ENCODE results near the gene HTR2C. TPM values are rescaled to one million over a fixed set of nuclear protein-coding genes. Genes with fewer than 3 reads are reported as not detected.
"Not testable (repeated sequence)": the region's sequence is repeated elsewhere in the genome, so short reads cannot be mapped to it uniquely, and the experiment has no call there.

Gene HTR2C
- total and polyA plus RNA-seq, 2 of the 13 experiments (the other 11 are each of a cell fraction or from before 2014, with no cell fraction given): 0.01 TPM; not detected in 1

DNA sequence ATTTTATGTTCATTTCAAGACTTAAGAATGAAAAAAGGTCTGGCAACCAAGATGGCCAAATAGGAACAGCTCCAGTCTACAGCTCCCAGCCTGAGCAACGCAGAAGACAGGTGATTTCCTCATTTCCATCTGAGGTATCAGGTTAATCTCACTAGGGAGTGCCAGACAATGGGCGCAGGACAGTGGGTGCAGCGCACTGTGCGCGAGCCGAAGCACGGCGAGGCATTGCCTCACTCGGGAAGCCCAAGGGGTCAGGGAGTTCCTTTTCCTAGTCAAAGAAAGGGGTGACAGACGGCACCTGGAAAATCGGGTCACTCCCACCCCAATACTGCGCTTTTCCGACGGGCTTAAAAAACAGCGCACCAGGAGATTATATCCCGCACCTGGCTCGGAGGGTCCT, 116.6 kb downstream of the HTR2C start:
- in situ Hi-C loops (cut with HindIII; ENCODE audit: extremely low pct_ligation_motif_present, low pct_unique_long_range_greater_than_20kb); H3K79me2 ChIP-seq (ENCODE audit: insufficient read depth, low read length); intact Hi-C loops (cut with micrococcal nuclease; ENCODE audit: unreplicated experiment); H3K9me3 ChIP-seq (ENCODE audit: low read length); CTCF ChIA-PET (ENCODE audit: low intra/inter-chr PET ratio, low total read pairs); H3K4me3 ChIP-seq (replicated peaks in 1 of 3; ENCODE audit: insufficient read depth in 1 of 3, low read depth in 2 of 3, low read length in 3 of 3); H3K27ac ChIP-seq (ENCODE audit: extremely low read length, insufficient read depth, low read length); H2AFZ ChIP-seq (ENCODE audit: low read length); FAIRE-seq; DNase-seq (ENCODE audit: low spot score); H3K36me3 ChIP-seq (replicated peaks in 1 of 2; ENCODE audit: control insufficient read depth in 1 of 2, insufficient read depth in 2 of 2, low read length in 2 of 2); H3K27me3 ChIP-seq (ENCODE audit: control insufficient read depth in 1 of 2, insufficient read depth in 2 of 2, low read length in 2 of 2); H3K9ac ChIP-seq (ENCODE audit: insufficient read depth, low read depth, low read length); POLR2A ChIA-PET; H4K20me1 ChIP-seq (ENCODE audit: insufficient read depth, low read length); H3K4me2 ChIP-seq (ENCODE audit: low read depth, low read length); BruUV-seq (replicated peaks); ATAC-seq; H3K4me1 ChIP-seq (ENCODE audit: insufficient read depth, low read length): not testable (repeated sequence)
- 43% methylated on average over 8 of the region's 17 CpGs for WGBS (ENCODE audit: low lambda C conversion rate)

GRCh38 chrX:114709406-114709805, 125.5 kb downstream of the HTR2C start:
- Histone ChIP-seq H3K9ac (ENCODE audit: insufficient read depth, low read depth, low read length) (no peak overlapping the region), H3K4me2 (ENCODE audit: low read depth, low read length) (no peak overlapping the region), H3K27me3 (ENCODE audit: control insufficient read depth in 1 of 2, insufficient read depth in 2 of 2, low read length in 2 of 2) (no peaks in the 10 kb centered on the region), H3K4me1 (ENCODE audit: insufficient read depth, low read length) (no peaks in the 10 kb centered on the region), H3K4me3 (replicated peaks in 1 of 3; ENCODE audit: insufficient read depth in 1 of 3, low read depth in 2 of 3, low read length in 3 of 3) (no peak overlapping the region), H3K79me2 (ENCODE audit: insufficient read depth, low read length) (no peaks in the 10 kb centered on the region), H4K20me1 (ENCODE audit: insufficient read depth, low read length) (no peaks in the 10 kb centered on the region), H3K36me3 (replicated peaks in 1 of 2; ENCODE audit: control insufficient read depth in 1 of 2, insufficient read depth in 2 of 2, low read length in 2 of 2) (no peaks in the 10 kb centered on the region), H3K9me3 (ENCODE audit: low read length) (no peaks in the 10 kb centered on the region), H2AFZ (ENCODE audit: low read length) (no peak overlapping the region), H3K27ac (ENCODE audit: extremely low read length, insufficient read depth, low read length) (no peak overlapping the region)
- 5% methylated on average over 1 of the region's 1 CpG for WGBS (ENCODE audit: low lambda C conversion rate)
- ChIA-PET POLR2A (no interaction called here), CTCF (ENCODE audit: low intra/inter-chr PET ratio, low total read pairs) (no interaction called here)
- in situ Hi-C loops (cut with HindIII; ENCODE audit: extremely low pct_ligation_motif_present, low pct_unique_long_range_greater_than_20kb) (no loop called here), intact Hi-C loops (cut with micrococcal nuclease; ENCODE audit: unreplicated experiment) (no loop called here)
- no peak for DNase-seq (ENCODE audit: low spot score)
- FAIRE-seq: no peak
- no TSS peak for BruUV-seq (replicated peaks)
- TF ChIP-seq EED (CRISPR knock-in tag; IDR thresholded peaks at IDR 0.05) (no peak), FLYWCH1 (CRISPR knock-in tag; IDR thresholded peaks at IDR 0.05) (no peak), ZNF788 (CRISPR knock-in tag; IDR thresholded peaks at IDR 0.05; ENCODE audit: borderline replicate concordance) (no peak), ZNF484 (CRISPR knock-in tag; IDR thresholded peaks at IDR 0.05; ENCODE audit: borderline replicate concordance, low read depth) (no peak), SOX6 (IDR thresholded peaks at IDR 0.05) (no peak), SOX6 (CRISPR knock-in tag; IDR thresholded peaks at IDR 0.05) (no peak), MXD4 (CRISPR knock-in tag; IDR thresholded peaks at IDR 0.05) (no peak), MIXL1 (CRISPR knock-in tag; IDR thresholded peaks at IDR 0.05) (no peak), ZSCAN22 (CRISPR knock-in tag; IDR thresholded peaks at IDR 0.05) (no peak), ZEB1 (IDR thresholded peaks at IDR 0.05; ENCODE audit: insufficient replicate concordance, low read depth) (no peak), SKI (IDR thresholded peaks at IDR 0.05; ENCODE audit: partially characterized antibody) (no peak)
- no peak for ATAC-seq

Data from HepG2 (cell line).